ENCODE results near the gene SNRK. TPM values are rescaled to one million over a fixed set of nuclear protein-coding genes. Genes with fewer than 3 reads are reported as not detected.
A peak's percentile ranks its signal among the peaks of the same experiment; 100 is the strongest.

Gene SNRK
- total and polyA plus RNA-seq, 4 experiments from 2014 or later = 39.8 to 108 (median 77.1) TPM

GRCh38 chr3:43369404-43370292 lies 83.3 kb downstream of the SNRK start:
- Histone ChIP-seq H3K27ac (ENCODE audit: low read depth, low read length) (no peak overlapping the region), H3K36me3 (ENCODE audit: insufficient read depth, low read length) (no peaks in the 10 kb centered on the region), H3K9me3 (ENCODE audit: control insufficient read depth in 1 of 2, low read length in 2 of 2) (no peaks in the 10 kb centered on the region), H3K27me3 (ENCODE audit: insufficient read depth, low read length) (no peaks in the 10 kb centered on the region), H3K4me1 (ENCODE audit: insufficient read depth, low read length) (peaks cover 4% of the 10 kb centered on the region), H3K4me3 (ENCODE audit: low read length in 2 of 2) (no peak overlapping the region)
- peaks cover 0 to 35% (median 9%) of the 10 kb centered on the region in 4 donors for H3K4me1 Mint-ChIP-seq
- H3K27me3 Mint-ChIP-seq = no peaks in the 10 kb centered on the region
- ChIA-PET POLR2A (ENCODE audit: partially characterized antibody) (interaction anchor here (0.9 to 1.0 kb wide), 2 partner anchors 83 to 146 kb away, joined by 3 read pairs; partner anchors contain the start of gene SNRK), CTCF (ENCODE audit: partially characterized antibody) (interaction anchor here (1.0 kb wide), 1 partner anchor 146 kb away, joined by 3 read pairs; no protein-coding TSS in a partner anchor)
- peak overlapping the region in 1 of 7 donors; percentile 74 for H3K27ac Mint-ChIP-seq
- H3K9me3 Mint-ChIP-seq = no peaks in the 10 kb centered on the region
- intact Hi-C loops (cut with micrococcal nuclease) = no loop called here
- H3K4me3 Mint-ChIP-seq = no peak overlapping the region
- DNase-seq = no peak
- H3K36me3 Mint-ChIP-seq = no peaks in the 10 kb centered on the region

- CTCF ChIA-PET (ENCODE audit: partially characterized antibody) = interaction anchor here (0.6 to 1.0 kb wide), 2 partner anchors 147 kb away, joined by 3 read pairs; no protein-coding TSS in a partner anchor
- H3K9me3 Mint-ChIP-seq = no peaks in the 10 kb centered on the region
Observed at GRCh38 chr3:43370293-43370980, 84.1 kb downstream of the SNRK start.

GRCh38 chr3:43371494-43371893 lies 85.2 kb downstream of the SNRK start:
- ChIA-PET POLR2A (ENCODE audit: partially characterized antibody) (interaction anchor here (0.7 kb wide), 1 partner anchor 27 kb away, joined by 3 read pairs; no protein-coding TSS in a partner anchor), CTCF (ENCODE audit: partially characterized antibody) (interaction anchor here (1.4 kb wide), 1 partner anchor 132 kb away, joined by 3 read pairs; no protein-coding TSS in a partner anchor)
- no peaks in the 10 kb centered on the region for H3K36me3 Mint-ChIP-seq
- Histone ChIP-seq H3K9me3 (ENCODE audit: control insufficient read depth in 1 of 2, low read length in 2 of 2) (no peaks in the 10 kb centered on the region), H3K4me1 (ENCODE audit: insufficient read depth, low read length) (peaks cover 4% of the 10 kb centered on the region), H3K36me3 (ENCODE audit: insufficient read depth, low read length) (no peaks in the 10 kb centered on the region), H3K27ac (ENCODE audit: low read depth, low read length) (no peak overlapping the region), H3K27me3 (ENCODE audit: insufficient read depth, low read length) (no peaks in the 10 kb centered on the region), H3K4me3 (ENCODE audit: low read length in 2 of 2) (no peak overlapping the region)
- no peak overlapping the region for H3K4me3 Mint-ChIP-seq
- no peaks in the 10 kb centered on the region for H3K27me3 Mint-ChIP-seq
- intact Hi-C loops (cut with micrococcal nuclease) = no loop called here
- H3K27ac Mint-ChIP-seq = peak overlapping the region in 2 of 7 donors; percentile 29 to 39
- peaks cover 1 to 35% (median 6%) of the 10 kb centered on the region in 4 donors for H3K4me1 Mint-ChIP-seq
- DNase-seq = no peak
- H3K9me3 Mint-ChIP-seq = no peaks in the 10 kb centered on the region

More at GRCh38 chr3:43370293-43370980, 84.1 kb downstream of the SNRK start:
- Histone ChIP-seq H3K27ac (ENCODE audit: low read depth, low read length) (no peak overlapping the region), H3K9me3 (ENCODE audit: control insufficient read depth in 1 of 2, low read length in 2 of 2) (no peaks in the 10 kb centered on the region), H3K4me1 (ENCODE audit: insufficient read depth, low read length) (peaks cover 4% of the 10 kb centered on the region), H3K36me3 (ENCODE audit: insufficient read depth, low read length) (no peaks in the 10 kb centered on the region), H3K4me3 (ENCODE audit: low read length in 2 of 2) (no peak overlapping the region), H3K27me3 (ENCODE audit: insufficient read depth, low read length) (no peaks in the 10 kb centered on the region)
- Mint-ChIP-seq H3K27ac (no peak overlapping the region), H3K4me1 (peaks cover 0 to 35% (median 9%) of the 10 kb centered on the region in 4 donors), H3K36me3 (no peaks in the 10 kb centered on the region), H3K27me3 (no peaks in the 10 kb centered on the region), H3K4me3 (no peak overlapping the region)
- no peak for DNase-seq
- intact Hi-C loops (cut with micrococcal nuclease) = no loop called here
- POLR2A ChIA-PET (ENCODE audit: partially characterized antibody) = interaction anchor here (0.6 to 1.0 kb wide), 2 partner anchors 14 to 147 kb away, joined by 3 read pairs; no protein-coding TSS in a partner anchor

GRCh38 chr3:43372007-43372740 lies 85.8 kb downstream of the SNRK start:
- peaks cover 4% of the 10 kb centered on the region for H3K4me1 ChIP-seq (ENCODE audit: insufficient read depth, low read length)
- H3K4me3 ChIP-seq (ENCODE audit: low read length in 2 of 2) = no peak overlapping the region
- no peak overlapping the region for H3K27ac ChIP-seq (ENCODE audit: low read depth, low read length)
- ChIA-PET POLR2A (ENCODE audit: partially characterized antibody) (interaction anchor here (0.7 kb wide), 1 partner anchor 28 kb away, joined by 3 read pairs; no protein-coding TSS in a partner anchor), CTCF (ENCODE audit: partially characterized antibody) (interaction anchor here (0.6 to 8.4 kb wide), 5 partner anchors 131 to 210 kb away, joined by 3 to 105 read pairs (median 3); no protein-coding TSS in a partner anchor)
- H3K9me3 ChIP-seq (ENCODE audit: control insufficient read depth in 1 of 2, low read length in 2 of 2) = no peaks in the 10 kb centered on the region
- Mint-ChIP-seq H3K4me1 (peaks cover 1 to 35% (median 7%) of the 10 kb centered on the region in 4 donors), H3K36me3 (no peaks in the 10 kb centered on the region), H3K27ac (peak overlapping the region in 4 of 7 donors; percentile 25 to 84 (median 56)), H3K4me3 (peak overlapping the region in 1 of 8 donors; percentile 13), H3K27me3 (no peaks in the 10 kb centered on the region), H3K9me3 (no peaks in the 10 kb centered on the region)
- no peak for DNase-seq
- intact Hi-C loops (cut with micrococcal nuclease) = no loop called here
- H3K27me3 ChIP-seq (ENCODE audit: insufficient read depth, low read length) = no peaks in the 10 kb centered on the region
- no peaks in the 10 kb centered on the region for H3K36me3 ChIP-seq (ENCODE audit: insufficient read depth, low read length)

- POLR2A ChIA-PET (ENCODE audit: partially characterized antibody) = interaction anchor here (1.0 kb wide), 1 partner anchor 179 kb away, joined by 3 read pairs; no protein-coding TSS in a partner anchor
- intact Hi-C loops (cut with micrococcal nuclease) = no loop called here
Observed at GRCh38 chr3:43372809-43373559, 86.6 kb downstream of the SNRK start.

GRCh38 chr3:43373560-43373928 lies 87.2 kb downstream of the SNRK start:
- Mint-ChIP-seq H3K36me3 (no peaks in the 10 kb centered on the region), H3K9me3 (no peaks in the 10 kb centered on the region), H3K4me3 (no peak overlapping the region), H3K27ac (peak overlapping the region in 1 of 7 donors; percentile 28), H3K4me1 (peaks cover 9 to 36% (median 17%) of the 10 kb centered on the region in 4 donors), H3K27me3 (no peaks in the 10 kb centered on the region)
- Histone ChIP-seq H3K36me3 (ENCODE audit: insufficient read depth, low read length) (no peaks in the 10 kb centered on the region), H3K4me3 (ENCODE audit: low read length in 2 of 2) (no peak overlapping the region), H3K27ac (ENCODE audit: low read depth, low read length) (no peak overlapping the region), H3K9me3 (ENCODE audit: control insufficient read depth in 1 of 2, low read length in 2 of 2) (no peaks in the 10 kb centered on the region), H3K27me3 (ENCODE audit: insufficient read depth, low read length) (no peaks in the 10 kb centered on the region), H3K4me1 (ENCODE audit: insufficient read depth, low read length) (peaks cover 13% of the 10 kb centered on the region)
- ChIA-PET POLR2A (ENCODE audit: partially characterized antibody) (interaction anchor here (1.0 kb wide), 1 partner anchor 179 kb away, joined by 3 read pairs; no protein-coding TSS in a partner anchor), CTCF (ENCODE audit: partially characterized antibody) (interaction anchor here (1.1 to 8.4 kb wide), 4 partner anchors 15 to 211 kb away, joined by 3 to 105 read pairs (median 6); no protein-coding TSS in a partner anchor)
- DNase-seq = no peak
- intact Hi-C loops (cut with micrococcal nuclease) = no loop called here

More at GRCh38 chr3:43372809-43373559, 86.6 kb downstream of the SNRK start:
- Mint-ChIP-seq H3K4me1 (peaks cover 6 to 34% (median 12%) of the 10 kb centered on the region in 4 donors), H3K9me3 (no peaks in the 10 kb centered on the region), H3K27me3 (no peaks in the 10 kb centered on the region), H3K27ac (peak overlapping the region in 2 of 7 donors; percentile 51 to 76), H3K4me3 (no peak overlapping the region), H3K36me3 (no peaks in the 10 kb centered on the region)
- Histone ChIP-seq H3K4me1 (ENCODE audit: insufficient read depth, low read length) (peaks cover 9% of the 10 kb centered on the region), H3K9me3 (ENCODE audit: control insufficient read depth in 1 of 2, low read length in 2 of 2) (no peaks in the 10 kb centered on the region), H3K27me3 (ENCODE audit: insufficient read depth, low read length) (no peaks in the 10 kb centered on the region), H3K36me3 (ENCODE audit: insufficient read depth, low read length) (no peaks in the 10 kb centered on the region), H3K4me3 (ENCODE audit: low read length in 2 of 2) (no peak overlapping the region), H3K27ac (ENCODE audit: low read depth, low read length) (no peak overlapping the region)
- no peak for DNase-seq
- CTCF ChIA-PET (ENCODE audit: partially characterized antibody) = interaction anchor here (1.1 to 8.4 kb wide), 4 partner anchors 16 to 211 kb away, joined by 3 to 105 read pairs (median 6); no protein-coding TSS in a partner anchor
